ENCODE data around the gene CRYGD. TPM values are rescaled to one million over a fixed set of nuclear protein-coding genes. Genes with fewer than 3 reads are reported as not detected.

CRYGD gene
- total RNA-seq, 1 experiment from 2014 or later, result 4.6 TPM

GRCh38 chr2:208147759-208148158, 23.4 kb upstream of the CRYGD start (continued):
- TF ChIP-seq OVOL2 (CRISPR knock-in tag; IDR thresholded peaks at IDR 0.05; ENCODE audit: borderline replicate concordance) (no peak), ZNF532 (CRISPR knock-in tag; IDR thresholded peaks at IDR 0.05; ENCODE audit: borderline replicate concordance) (no peak)

- H3K36me3 Mint-ChIP-seq, result peaks cover 12% of the 10 kb centered on the region
- TF ChIP-seq TEAD1 (CRISPR knock-in tag; IDR thresholded peaks at IDR 0.05) (no peak), ZNF671 (CRISPR knock-in tag; IDR thresholded peaks at IDR 0.05) (no peak), CDX4 (CRISPR knock-in tag; IDR thresholded peaks at IDR 0.05; ENCODE audit: borderline replicate concordance) (no peak), KAT7 (CRISPR knock-in tag; IDR thresholded peaks at IDR 0.05; ENCODE audit: borderline replicate concordance) (no peak), E2F4 (CRISPR knock-in tag; IDR thresholded peaks at IDR 0.05; ENCODE audit: borderline replicate concordance, low read depth) (no peak), STAT6 (CRISPR knock-in tag; conservative IDR thresholded peaks at IDR 0.05; ENCODE audit: low read depth) (no peak), IRF2 (CRISPR knock-in tag; IDR thresholded peaks at IDR 0.05; ENCODE audit: borderline replicate concordance, low read depth) (no peak), ZNF425 (CRISPR knock-in tag; conservative IDR thresholded peaks at IDR 0.05) (no peak), AFF4 (CRISPR knock-in tag; IDR thresholded peaks at IDR 0.05; ENCODE audit: borderline replicate concordance) (no peak)
- peaks cover 41% of the 10 kb centered on the region for H3K4me1 Mint-ChIP-seq
- H3K27ac Mint-ChIP-seq, result no peak overlapping the region
- no peak for ATAC-seq
- DNase-seq (ENCODE audit: low spot score), result no peak
- POLR2A ChIA-PET, result no interaction called here
- CTCF ChIA-PET, result interaction anchor here (0.8 to 3.2 kb wide), 6 partner anchors 16 to 381 kb away, joined by 3 to 30 read pairs (median 6); no protein-coding TSS in a partner anchor
- no peak overlapping the region for H3K4me3 Mint-ChIP-seq
- H3K9me3 Mint-ChIP-seq, result peaks cover 22% of the 10 kb centered on the region
- no peaks in the 10 kb centered on the region; the same call in 1 of the 2 replicates for H3K27me3 Mint-ChIP-seq (ENCODE audit: low read depth)
Measured at GRCh38 chr2:208147008-208147407, 22.7 kb upstream of the CRYGD start.
